Mesenteric fat pad (tissue), 1 donor: ENCODE results near the gene UBE2D3. TPM values are rescaled to one million over a fixed set of nuclear protein-coding genes. Genes with fewer than 3 reads are reported as not detected.
"Not testable (repeated sequence)": the region's sequence is repeated elsewhere in the genome, so short reads cannot be mapped to it uniquely, and the experiment has no call there.

Source experiments
- DNase-seq: peaks from one replicate; pipeline ENCODE4 v3.0.0-alpha.2; 2020; ENCODE audit warnings: low spot score
- long read RNA-seq: library from polyadenylated mRNA; unstranded; transcript quantifications from one replicate; pipeline ENCODE4 v2.0.0, GENCODE V29; 2020
- total RNA-seq: library from RNA; stranded (reverse); fragmentation: NEBNext Ultra II Directional; extraction: Animal tissue kit (Norgen Biotek cat#: 25700); gene quantifications from one replicate; pipeline ENCODE4 v1.2.1, GENCODE V29; 2021
- donor health status: DM: yes; HTN: yes; CAD: no.

The UBE2D3 gene
- 316 TPM for total RNA-seq
- long read RNA-seq, full-length matches to known transcripts: 588 of 867 reads
- long read RNA-seq, partial matches to known transcripts: 229 of 867 reads
- long read RNA-seq, other reads (novel, unspliced or antisense): 50 of 867 reads

- DNase-seq: peak; percentile 98
Measured at GRCh38 chr4:102826890-102827673, at the start of gene UBE2D3. Gene UBE2D3 (minus strand): TSS chr4:102827551. CDS start chr4:102826508, 1,043 bp downstream.

GRCh38 chr4:102871772-102872171, 44.4 kb upstream of the UBE2D3 start:
- DNase-seq: no peak

- no peak for DNase-seq
Measured at GRCh38 chr4:102869569-102870197, 42.3 kb upstream of the UBE2D3 start.

GRCh38 chr4:102868781-102869568, 41.6 kb upstream of the UBE2D3 start, which contains the start of gene CISD2:
Gene CISD2 (plus strand): TSS chr4:102868992. CDS start chr4:102869085, 93 bp downstream.
- DNase-seq: peak; percentile 98

- DNase-seq: no peak
Measured at GRCh38 chr4:102868153-102868780, 40.9 kb upstream of the UBE2D3 start.

- no peak for DNase-seq
Measured at GRCh38 chr4:102867278-102868152, 40.2 kb upstream of the UBE2D3 start.

- not testable (repeated sequence) for DNase-seq
Measured at GRCh38 chr4:102865327-102865726, 38.0 kb upstream of the UBE2D3 start.

- no peak for DNase-seq
Measured at GRCh38 chr4:102862747-102863146, 35.4 kb upstream of the UBE2D3 start.

GRCh38 chr4:102862016-102862415, 34.7 kb upstream of the UBE2D3 start:
- no peak for DNase-seq

GRCh38 chr4:102860611-102861324, 33.4 kb upstream of the UBE2D3 start:
- DNase-seq: no peak

- DNase-seq: no peak
Measured at GRCh38 chr4:102858828-102859464, 31.6 kb upstream of the UBE2D3 start.

GRCh38 chr4:102850370-102850769, 23.0 kb upstream of the UBE2D3 start:
- DNase-seq: no peak

GRCh38 chr4:102849579-102850104, 22.3 kb upstream of the UBE2D3 start:
- DNase-seq: no peak

GRCh38 chr4:102847687-102848086, 20.3 kb upstream of the UBE2D3 start:
- DNase-seq: no peak

GRCh38 chr4:102843938-102844337, 16.6 kb upstream of the UBE2D3 start:
- DNase-seq: no peak

GRCh38 chr4:102843273-102843672, 15.9 kb upstream of the UBE2D3 start:
- no peak for DNase-seq

- DNase-seq: no peak
Measured at GRCh38 chr4:102842367-102842766, 15.0 kb upstream of the UBE2D3 start.

GRCh38 chr4:102836596-102836995, 9.2 kb upstream of the UBE2D3 start:
- DNase-seq: no peak

- DNase-seq: no peak
Measured at GRCh38 chr4:102832667-102833066, 5.3 kb upstream of the UBE2D3 start.
